Mucosa of rectum (tissue), 2 donors: Measurements from ENCODE around the gene SHISA7.

Experiments
- H3K27ac ChIP-seq, 2 donors: one replicate each; pipeline ENCODE4 v1.7.0; 2013; ENCODE audit warnings: inconsistent platforms in 2 of 2, low read depth in 2 of 2, low read length in 2 of 2
- H3K27me3 ChIP-seq, 2 donors: one replicate each; pipeline ENCODE4 v1.7.0; 2013; ENCODE audit warnings: low read length in 2 of 2; ENCODE audit not compliant: control insufficient read depth in 2 of 2, insufficient read depth in 2 of 2
- H3K36me3 ChIP-seq, 2 donors: one replicate each; pipeline ENCODE4 v1.7.0; 2013; ENCODE audit warnings: low read length in 2 of 2; ENCODE audit not compliant: control insufficient read depth in 2 of 2, insufficient read depth in 2 of 2
- H3K4me1 ChIP-seq, 2 donors: one replicate each; pipeline ENCODE4 v1.7.0; 2013; ENCODE audit warnings: low read length in 2 of 2, mild to moderate bottlenecking in 1 of 2; ENCODE audit not compliant: control insufficient read depth in 2 of 2, insufficient read depth in 2 of 2
- H3K4me3 ChIP-seq, 2 donors: one replicate each; pipeline ENCODE4 v1.7.0; 2013; ENCODE audit warnings: low read length in 2 of 2
- H3K9ac ChIP-seq, 2 donors: one replicate each; pipeline ENCODE4 v1.7.0; 2013; ENCODE audit warnings: low read length in 2 of 2, low read depth in 1 of 2, mild to moderate bottlenecking in 1 of 2
- H3K9me3 ChIP-seq, 2 donors: one replicate each; pipeline ENCODE4 v1.7.0; 2013; ENCODE audit warnings: low read length in 2 of 2; ENCODE audit not compliant: control insufficient read depth in 2 of 2
- donor health status: healthy.
- donor health status: Normal muscosa, but diverticular disease.

The SHISA7 gene

GRCh38 chr19:55481148-55481793 lies 38.2 kb upstream of the SHISA7 start:
- H3K36me3 ChIP-seq: no peaks in the 10 kb centered on the region
- no peak overlapping the region for H3K27ac ChIP-seq
- no peaks in the 10 kb centered on the region for H3K9me3 ChIP-seq
- H3K4me3 ChIP-seq: no peak overlapping the region
- H3K27me3 ChIP-seq: no peaks in the 10 kb centered on the region
- peaks cover 9 to 19% of the 10 kb centered on the region in 2 donors for H3K4me1 ChIP-seq
- no peak overlapping the region for H3K9ac ChIP-seq

DNA sequence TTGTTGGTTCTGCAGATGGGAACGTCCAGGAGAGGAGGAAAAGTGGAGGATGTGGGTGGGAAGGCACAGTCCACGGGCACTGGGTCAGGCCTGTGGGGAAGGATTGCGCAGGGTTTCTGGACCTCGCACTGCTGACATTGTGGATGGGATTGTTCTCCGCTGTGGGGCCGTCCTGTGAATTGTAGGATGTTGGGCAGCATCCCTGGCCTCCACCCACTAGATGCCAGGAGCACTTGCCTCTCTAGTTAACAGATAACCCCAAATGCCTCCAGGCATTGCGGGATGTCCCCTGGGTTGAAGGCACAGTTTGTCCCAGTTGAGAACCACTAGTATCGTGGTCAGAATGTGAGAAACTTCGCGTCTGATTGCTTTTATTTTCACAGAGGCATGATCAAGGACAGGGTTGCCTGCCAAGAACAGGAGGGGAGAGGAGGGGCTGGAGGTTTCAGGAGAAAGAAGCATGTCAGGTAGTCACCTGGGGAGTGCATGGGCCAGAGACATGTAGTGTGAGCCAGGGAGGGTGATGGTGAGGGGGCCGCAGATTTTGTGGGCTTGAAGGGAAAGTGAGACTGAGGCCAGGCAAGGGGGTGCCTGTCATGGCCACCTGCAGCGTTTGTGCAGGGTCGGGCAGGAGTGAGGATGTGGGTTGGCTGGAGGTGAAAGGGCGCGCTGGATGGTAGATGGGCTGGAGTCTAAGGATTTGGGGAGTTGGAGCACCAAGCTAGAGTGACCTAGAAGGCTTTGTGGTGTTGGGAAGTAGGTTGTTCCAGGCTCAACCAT lies 36.5 kb upstream of the SHISA7 start:
- Histone ChIP-seq H3K27ac (no peak overlapping the region), H3K27me3 (no peaks in the 10 kb centered on the region), H3K4me1 (peaks cover 8 to 17% of the 10 kb centered on the region in 2 donors), H3K9me3 (no peaks in the 10 kb centered on the region), H3K36me3 (no peaks in the 10 kb centered on the region), H3K9ac (no peak overlapping the region), H3K4me3 (no peak overlapping the region)

GRCh38 chr19:55479045-55479444 lies 35.9 kb upstream of the SHISA7 start:
- Histone ChIP-seq H3K36me3 (no peaks in the 10 kb centered on the region), H3K4me1 (peaks cover 6 to 11% of the 10 kb centered on the region in 2 donors)

GRCh38 chr19:55478364-55478763 lies 35.3 kb upstream of the SHISA7 start:
- H3K4me1 ChIP-seq: peaks cover 6 to 9% of the 10 kb centered on the region in 2 donors
- H3K9ac ChIP-seq: no peak overlapping the region
- no peak overlapping the region for H3K4me3 ChIP-seq
- H3K36me3 ChIP-seq: no peaks in the 10 kb centered on the region
- no peak overlapping the region for H3K27ac ChIP-seq
- no peaks in the 10 kb centered on the region for H3K27me3 ChIP-seq
- H3K9me3 ChIP-seq: no peaks in the 10 kb centered on the region

More at GRCh38 chr19:55479045-55479444, 35.9 kb upstream of the SHISA7 start:
- H3K27me3 ChIP-seq: no peaks in the 10 kb centered on the region
- no peak overlapping the region for H3K27ac ChIP-seq
- H3K4me3 ChIP-seq: no peak overlapping the region
- no peaks in the 10 kb centered on the region for H3K9me3 ChIP-seq
- H3K9ac ChIP-seq: no peak overlapping the region

GRCh38 chr19:55477905-55478304 lies 34.8 kb upstream of the SHISA7 start:
- H3K27me3 ChIP-seq: no peaks in the 10 kb centered on the region
- H3K4me1 ChIP-seq: peaks cover 6 to 9% of the 10 kb centered on the region in 2 donors
- no peaks in the 10 kb centered on the region for H3K36me3 ChIP-seq
- no peak overlapping the region for H3K27ac ChIP-seq
- no peak overlapping the region for H3K4me3 ChIP-seq
- no peaks in the 10 kb centered on the region for H3K9me3 ChIP-seq
- H3K9ac ChIP-seq: no peak overlapping the region

DNA sequence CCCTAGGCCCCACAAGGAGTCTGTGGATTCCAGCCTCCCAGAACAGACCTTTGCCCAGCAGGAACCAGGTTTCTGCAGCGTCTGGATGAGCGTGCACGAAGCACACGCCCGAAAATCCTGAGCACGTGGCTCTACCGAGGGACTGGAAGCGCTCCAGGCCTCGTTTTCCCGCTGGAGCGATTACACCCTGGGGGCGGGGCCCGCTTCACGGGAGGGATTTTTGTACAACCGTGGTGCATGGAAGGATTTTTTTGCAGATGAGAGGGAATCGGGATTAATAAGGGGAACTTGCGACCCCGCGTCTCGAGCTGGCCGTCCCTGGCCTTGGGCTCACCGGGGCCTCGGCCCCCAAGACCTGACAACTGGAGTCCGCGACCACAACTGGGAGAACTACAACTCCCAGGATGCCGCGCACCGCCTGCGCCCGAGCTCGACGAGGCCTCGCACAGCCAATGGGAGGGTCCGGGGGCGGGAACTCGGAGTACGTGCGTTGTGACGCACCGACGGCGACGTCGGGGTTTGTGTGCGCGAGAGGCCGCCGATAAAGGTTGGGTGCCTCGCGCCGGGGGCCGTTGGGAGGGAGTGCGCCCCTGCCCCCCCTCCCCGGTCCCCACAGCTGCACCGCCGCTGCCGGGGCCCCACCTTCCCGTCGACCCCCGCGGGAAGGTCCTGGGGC lies 33.1 kb upstream of the SHISA7 start, which contains the start of gene ZNF628:
Gene ZNF628, plus strand, starts transcription at position 518 of the 676 bp plus-strand sequence. CDS start 3,294 bp downstream, outside the sequence.
- Histone ChIP-seq H3K9me3 (no peaks in the 10 kb centered on the region), H3K27me3 (no peaks in the 10 kb centered on the region), H3K27ac (peak within 1 kb of the TSS; percentile 89 to 92), H3K36me3 (no peaks in the 10 kb centered on the region), H3K4me1 (peaks cover 6 to 9% of the 10 kb centered on the region in 2 donors), H3K4me3 (peak within 1 kb of the TSS; percentile 78 to 83), H3K9ac (peak within 1 kb of the TSS; percentile 73 to 74)

- no peak overlapping the region for H3K27ac ChIP-seq
- no peaks in the 10 kb centered on the region for H3K36me3 ChIP-seq
- H3K27me3 ChIP-seq: no peaks in the 10 kb centered on the region
- H3K4me3 ChIP-seq: no peak overlapping the region
- no peak overlapping the region for H3K9ac ChIP-seq
- no peaks in the 10 kb centered on the region for H3K9me3 ChIP-seq
- H3K4me1 ChIP-seq: peaks cover 6 to 9% of the 10 kb centered on the region in 2 donors
Measured at GRCh38 chr19:55474269-55475265, 31.5 kb upstream of the SHISA7 start.

DNA sequence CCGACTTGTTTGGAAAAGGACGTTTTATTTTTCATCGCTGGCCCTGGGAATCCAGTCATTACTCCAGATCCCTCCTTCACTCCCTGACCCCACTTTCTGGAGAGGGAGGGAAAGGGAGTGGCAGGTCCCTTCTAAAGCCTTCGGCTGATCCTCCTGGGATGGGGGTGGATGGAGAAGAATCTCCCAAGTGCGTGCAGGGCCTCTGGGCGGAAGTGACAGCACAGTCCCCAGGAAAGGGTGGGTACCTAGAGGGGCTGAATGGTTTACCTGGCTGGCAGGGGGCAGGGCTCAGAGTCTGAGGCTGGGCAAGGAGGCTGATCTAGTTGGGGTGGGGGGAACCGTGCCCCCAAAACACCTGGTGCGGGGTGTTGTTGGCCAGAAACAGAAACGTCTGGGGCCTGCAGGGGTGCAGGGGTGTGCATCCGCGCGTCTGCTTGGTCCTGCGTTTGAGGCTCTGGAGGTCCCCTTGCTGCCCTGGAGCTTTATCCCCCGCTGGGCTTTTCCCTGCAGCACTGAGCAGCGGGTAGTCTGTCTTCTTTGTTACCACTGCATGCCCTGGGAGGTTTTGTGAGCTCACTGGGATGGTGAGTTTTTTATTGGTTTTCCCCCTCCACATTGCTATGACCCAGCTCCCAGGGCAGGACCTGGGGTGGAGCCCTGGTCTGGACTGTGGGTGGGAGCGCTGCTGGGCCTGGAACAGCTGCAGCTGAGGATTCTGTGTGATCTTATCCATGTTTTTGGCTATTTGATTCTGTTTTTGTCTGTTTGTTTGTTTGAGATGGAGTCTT lies 30.3 kb upstream of the SHISA7 start:
- no peak overlapping the region for H3K27ac ChIP-seq
- no peaks in the 10 kb centered on the region for H3K9me3 ChIP-seq
- H3K36me3 ChIP-seq: no peaks in the 10 kb centered on the region
- H3K4me1 ChIP-seq: peaks cover 6 to 9% of the 10 kb centered on the region in 2 donors
- no peak overlapping the region for H3K9ac ChIP-seq
- no peak overlapping the region for H3K4me3 ChIP-seq
- H3K27me3 ChIP-seq: no peaks in the 10 kb centered on the region

DNA sequence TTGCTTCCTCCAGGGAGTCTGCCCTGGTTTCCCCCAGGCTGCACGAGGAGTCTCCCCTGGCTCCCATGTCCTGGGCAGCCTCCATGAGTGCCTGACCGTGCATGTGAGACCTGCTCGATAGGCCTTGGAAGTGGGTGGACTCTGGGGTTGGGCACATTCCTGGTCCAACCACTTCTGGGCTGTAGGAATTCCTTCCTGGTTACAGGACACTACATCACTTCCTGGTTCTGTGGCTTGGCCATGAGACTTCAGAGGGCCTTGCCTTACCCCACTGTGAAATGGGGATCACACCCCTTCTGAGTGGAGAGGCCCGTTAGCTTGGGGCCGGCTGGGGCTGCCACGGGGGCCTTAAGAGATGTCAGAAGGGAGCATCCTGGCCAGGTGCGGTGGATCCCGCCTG lies 29.4 kb upstream of the SHISA7 start:
- H3K27ac ChIP-seq: no peak overlapping the region
- no peak overlapping the region for H3K9ac ChIP-seq
- no peaks in the 10 kb centered on the region for H3K9me3 ChIP-seq
- H3K36me3 ChIP-seq: no peaks in the 10 kb centered on the region
- H3K4me1 ChIP-seq: peaks cover 6% of the 10 kb centered on the region in 2 donors
- H3K27me3 ChIP-seq: peaks cover 0 to 1% of the 10 kb centered on the region in 2 donors
- no peak overlapping the region for H3K4me3 ChIP-seq
